Neural crest cell (in vitro differentiated cells): ENCODE data around the gene NCK2. TPM values are rescaled to one million over a fixed set of nuclear protein-coding genes. Genes with fewer than 3 reads are reported as not detected.

Experiments
- DNase-seq: peaks from one replicate; pipeline ENCODE4 v3.0.0; 2021; ENCODE audit warnings: low read depth, mixed read lengths, low spot score
- H3K27ac Mint-ChIP-seq: one replicate; pipeline ENCODE4 v1.8.0; 2021; ENCODE audit warnings: mild to moderate bottlenecking, mixed read lengths; ENCODE audit not compliant: unreplicated experiment
- H3K27me3 Mint-ChIP-seq: 2 replicates; pipeline ENCODE4 v1.8.0; 2021; ENCODE audit warnings: low read depth, mild to moderate bottlenecking, mixed read lengths
- H3K36me3 Mint-ChIP-seq: 2 replicates; pipeline ENCODE4 v1.8.0; 2021; ENCODE audit warnings: low read depth, mild to moderate bottlenecking, mixed read lengths
- H3K4me1 Mint-ChIP-seq: 2 replicates; pipeline ENCODE4 v1.8.0; 2021; ENCODE audit warnings: mixed read lengths
- H3K4me3 Mint-ChIP-seq: one replicate; pipeline ENCODE4 v1.8.0; 2021; ENCODE audit warnings: mild to moderate bottlenecking, mixed read lengths
- H3K9me3 Mint-ChIP-seq: 2 replicates; pipeline ENCODE4 v1.8.0; 2021; ENCODE audit warnings: mixed read lengths
- CTCF ChIP-seq: fragments of 200-600 bp; sonication (generic); conservative IDR thresholded peaks from 2 replicates; pipeline ENCODE4 v1.5.0; 2021; ENCODE audit warnings: antibody characterized with exemption, mild to moderate bottlenecking
- total RNA-seq: library from RNA; stranded (reverse); gene quantifications from 2 replicates; pipeline ENCODE4 v1.2.1, GENCODE V29; 2021

NCK2 gene
- total RNA-seq, 1 donor from 2014 or later: 71.9 TPM

- no peak for TF ChIP-seq CTCF
- H3K4me1 Mint-ChIP-seq: peaks cover 49% of the 10 kb centered on the region
- H3K4me3 Mint-ChIP-seq: no peak overlapping the region
- no peaks in the 10 kb centered on the region for H3K36me3 Mint-ChIP-seq
- DNase-seq: no peak
- H3K27ac Mint-ChIP-seq: no peak overlapping the region
- no peaks in the 10 kb centered on the region for H3K27me3 Mint-ChIP-seq
- no peaks in the 10 kb centered on the region for H3K9me3 Mint-ChIP-seq
These were observed 64.4 kb downstream of the NCK2 start for GRCh38 chr2:105809097-105809473.

GRCh38 chr2:105809723-105810122, 65.0 kb downstream of the NCK2 start:
- Mint-ChIP-seq H3K27me3 (no peaks in the 10 kb centered on the region), H3K9me3 (no peaks in the 10 kb centered on the region), H3K4me1 (peaks cover 51% of the 10 kb centered on the region), H3K27ac (peak overlapping the region; percentile 90), H3K4me3 (no peak overlapping the region), H3K36me3 (no peaks in the 10 kb centered on the region)
- DNase-seq: no peak
- TF ChIP-seq CTCF: no peak

GRCh38 chr2:105812180-105813044, 67.7 kb downstream of the NCK2 start:
- H3K9me3 Mint-ChIP-seq: no peaks in the 10 kb centered on the region
- no peak overlapping the region for H3K27ac Mint-ChIP-seq
- no peak overlapping the region for H3K4me3 Mint-ChIP-seq
- peaks cover 10% of the 10 kb centered on the region for H3K36me3 Mint-ChIP-seq
- no peaks in the 10 kb centered on the region for H3K27me3 Mint-ChIP-seq
- TF ChIP-seq CTCF: no peak
- DNase-seq: no peak
- peaks cover 51% of the 10 kb centered on the region for H3K4me1 Mint-ChIP-seq

GRCh38 chr2:105813045-105813315, 68.3 kb downstream of the NCK2 start:
- H3K4me1 Mint-ChIP-seq: peaks cover 51% of the 10 kb centered on the region
- H3K9me3 Mint-ChIP-seq: no peaks in the 10 kb centered on the region
- no peak overlapping the region for H3K4me3 Mint-ChIP-seq
- no peak for TF ChIP-seq CTCF
- H3K27me3 Mint-ChIP-seq: no peaks in the 10 kb centered on the region
- peak overlapping the region; percentile 10 for H3K27ac Mint-ChIP-seq
- DNase-seq: no peak
- peaks cover 15% of the 10 kb centered on the region for H3K36me3 Mint-ChIP-seq

GRCh38 chr2:105813405-105813804, 68.7 kb downstream of the NCK2 start:
- H3K27ac Mint-ChIP-seq: no peak overlapping the region
- no peak for DNase-seq
- no peaks in the 10 kb centered on the region for H3K9me3 Mint-ChIP-seq
- H3K4me1 Mint-ChIP-seq: peaks cover 50% of the 10 kb centered on the region
- H3K4me3 Mint-ChIP-seq: no peak overlapping the region
- no peaks in the 10 kb centered on the region for H3K27me3 Mint-ChIP-seq
- peaks cover 15% of the 10 kb centered on the region for H3K36me3 Mint-ChIP-seq
- no peak for TF ChIP-seq CTCF
